GM23248 (cell line): Measurements from ENCODE around the gene LRRC43. TPM values are rescaled to one million over a fixed set of nuclear protein-coding genes. Genes with fewer than 3 reads are reported as not detected.

Source experiments
- DNase-seq: peaks from one replicate; pipeline ENCODE4 v3.0.0-alpha.2; 2015
- H2AFZ ChIP-seq: fragments of 200-600 bp; sonication (generic); 2 replicates; pipeline ENCODE4 v1.6.1; 2016; ENCODE audit warnings: antibody characterized with exemption
- H3F3A ChIP-seq: fragments of 200-600 bp; sonication (generic); 2 replicates; pipeline ENCODE4 v1.6.1; 2016; ENCODE audit warnings: mild to moderate bottlenecking, antibody characterized with exemption, mixed run types; ENCODE audit not compliant: insufficient read depth
- H3K27ac ChIP-seq: fragments of 200-600 bp; sonication (generic); 2 replicates; pipeline ENCODE4 v1.5.1; 2016; ENCODE audit warnings: mild to moderate bottlenecking
- H3K27me3 ChIP-seq: fragments of 200-600 bp; sonication (generic); replicated peaks from 2 replicates; pipeline ENCODE4 v1.6.1; 2016; ENCODE audit warnings: mild to moderate bottlenecking; ENCODE audit not compliant: insufficient read depth
- H3K36me3 ChIP-seq: fragments of 200-600 bp; sonication (generic); 2 replicates; pipeline ENCODE4 v1.6.1; 2016; ENCODE audit warnings: low read depth, mild to moderate bottlenecking
- H3K4me1 ChIP-seq: fragments of 200-600 bp; sonication (generic); 2 replicates; pipeline ENCODE4 v1.6.1; 2016; ENCODE audit warnings: mild to moderate bottlenecking; ENCODE audit not compliant: insufficient read depth
- H3K4me2 ChIP-seq: fragments of 200-600 bp; sonication (generic); one replicate; pipeline ENCODE4 v1.6.1; 2016; ENCODE audit warnings: mild to moderate bottlenecking; ENCODE audit not compliant: unreplicated experiment
- H3K4me3 ChIP-seq: fragments of 200-600 bp; sonication (generic); 2 replicates; pipeline ENCODE4 v1.5.1; 2016; ENCODE audit warnings: mild to moderate bottlenecking
- H3K79me2 ChIP-seq: fragments of 200-600 bp; sonication (generic); 2 replicates; pipeline ENCODE4 v1.6.1; 2016; ENCODE audit warnings: mild to moderate bottlenecking; ENCODE audit not compliant: insufficient read depth
- H3K9ac ChIP-seq: fragments of 200-600 bp; sonication (generic); 2 replicates; pipeline ENCODE4 v1.6.1; 2016; ENCODE audit warnings: mild to moderate bottlenecking
- H3K9me2 ChIP-seq: fragments of 200-600 bp; sonication (generic); 2 replicates; pipeline ENCODE4 v1.6.1; 2016; ENCODE audit warnings: mixed run types, mild to moderate bottlenecking, moderate library complexity; ENCODE audit not compliant: insufficient read depth
- H3K9me3 ChIP-seq: fragments of 200-600 bp; sonication (generic); one replicate; pipeline ENCODE4 v1.6.1; 2017; ENCODE audit warnings: low read depth
- H4K20me1 ChIP-seq: fragments of 200-600 bp; sonication (generic); 2 replicates; pipeline ENCODE4 v1.6.0; 2016; ENCODE audit not compliant: insufficient read depth
- EZH2 ChIP-seq: fragments of 200-600 bp; sonication (generic); IDR thresholded peaks from 2 replicates; pipeline ENCODE4 v1.6.1; 2018; ENCODE audit warnings: antibody characterized with exemption, mild to moderate bottlenecking; ENCODE audit not compliant: insufficient read depth, poor library complexity, severe bottlenecking
- EZH2phosphoT487 ChIP-seq: fragments of 200-600 bp; sonication (generic); IDR thresholded peaks from 2 replicates; pipeline ENCODE4 v1.6.1; 2018; ENCODE audit warnings: antibody characterized with exemption, moderate library complexity, mild to moderate bottlenecking, low read depth; ENCODE audit not compliant: insufficient read depth
- WGBS, 2 experiments: methylation state at CpG; one replicate each; pipeline ENCODE4 v1.1.6; 2015 to 2017; ENCODE audit warnings: low lambda C conversion rate in 2 of 2, low coverage in 1 of 2; ENCODE audit errors: missing lambda C conversion rate in 2 of 2; 5-methylcytosine and 5-hydroxymethylcytosine counted together
- in situ Hi-C: fragments of 300-500 bp; cut with MboI; formaldehyde crosslinking; loops from 2 replicates; pipeline ENCODE4 v1.15.0; 2020
- polyA plus RNA-seq: library from polyadenylated mRNA; unstranded; fragments of >200 nt; fragmentation: Nextera tagmentation; extraction: Ambion mirVana; gene quantifications from 2 replicates; pipeline ENCODE4 v1.2.1, GENCODE V29; 2016
- total RNA-seq: library from RNA; depleted of rRNA; stranded (reverse); fragments of >200 nt; shearing (Covaris generic); gene quantifications from 2 replicates; pipeline ENCODE4 v1.2.3, GENCODE V29; 2014

LRRC43 gene
- total and polyA plus RNA-seq, 2 experiments from 2014 or later: 1.9 to 6.4 TPM

- H3K9me2 ChIP-seq: no peaks in the 10 kb centered on the region
- no peaks in the 10 kb centered on the region for H3K36me3 ChIP-seq
- H3K4me1 ChIP-seq: no peaks in the 10 kb centered on the region
- H3K27me3 ChIP-seq: no peaks in the 10 kb centered on the region; the same call in 1 of the 2 replicates
- no peak overlapping the region for H3K9ac ChIP-seq
- TF ChIP-seq EZH2 (peak; percentile 91), EZH2phosphoT487 (peak; percentile 55; the same call in 1 of the 2 replicates)
- WGBS, 2 experiments: 18 to 25% methylated on average over 42 to 55 of the region's 71 CpGs
- peaks cover 15% of the 10 kb centered on the region; the same call in 1 of the 2 replicates for H3F3A ChIP-seq
- peak overlapping the region; percentile 62 for H3K4me3 ChIP-seq
- in situ Hi-C loops: no loop called here
- no peaks in the 10 kb centered on the region for H3K9me3 ChIP-seq
- H2AFZ ChIP-seq: peak overlapping the region; percentile 71
- peak overlapping the region; percentile 86 for H3K4me2 ChIP-seq
- H3K27ac ChIP-seq: no peak overlapping the region
- H4K20me1 ChIP-seq: no peaks in the 10 kb centered on the region
- DNase-seq: peak; percentile 14
- H3K79me2 ChIP-seq: no peaks in the 10 kb centered on the region
Observed at GRCh38 chr12:122204167-122205052, 21.5 kb downstream of the LRRC43 start.

- Histone ChIP-seq H3K4me2 (no peak overlapping the region), H3K9ac (no peak overlapping the region)
- in situ Hi-C loops: no loop called here
Observed at GRCh38 chr12:122205053-122205925, 22.4 kb downstream of the LRRC43 start.

GRCh38 chr12:122206111-122206881 lies 23.4 kb downstream of the LRRC43 start:
- Histone ChIP-seq H3K27me3 (no peaks in the 10 kb centered on the region; the same call in 1 of the 2 replicates), H3K9me3 (no peaks in the 10 kb centered on the region), H3K9me2 (no peaks in the 10 kb centered on the region), H3K27ac (no peak overlapping the region), H3K36me3 (0 out of 2 replicates have a peak, but pooled peaks cover 2% of the 10 kb centered on the region), H4K20me1 (no peaks in the 10 kb centered on the region), H3K9ac (no peak overlapping the region), H3K79me2 (no peaks in the 10 kb centered on the region), H3F3A (peaks cover 15% of the 10 kb centered on the region; the same call in 1 of the 2 replicates), H3K4me1 (no peaks in the 10 kb centered on the region), H3K4me3 (no peak overlapping the region), H3K4me2 (no peak overlapping the region), H2AFZ (no peak overlapping the region)
- in situ Hi-C loops: no loop called here
- 68 to 71% methylated on average over 26 to 27 of the region's 27 CpGs for WGBS, 2 experiments
- TF ChIP-seq EZH2phosphoT487: no peak
- TF ChIP-seq EZH2: no peak
- DNase-seq: no peak

More at GRCh38 chr12:122205053-122205925, 22.4 kb downstream of the LRRC43 start:
- no peaks in the 10 kb centered on the region for H3K36me3 ChIP-seq
- peak; percentile 20 for DNase-seq
- 40 to 45% methylated on average over 23 of the region's 23 CpGs for WGBS, 2 experiments
- peaks cover 15% of the 10 kb centered on the region; the same call in 1 of the 2 replicates for H3F3A ChIP-seq
- no peak overlapping the region for H3K27ac ChIP-seq
- H3K79me2 ChIP-seq: no peaks in the 10 kb centered on the region
- no peaks in the 10 kb centered on the region for H3K9me3 ChIP-seq
- no peaks in the 10 kb centered on the region for H4K20me1 ChIP-seq
- no peaks in the 10 kb centered on the region for H3K9me2 ChIP-seq
- no peak for TF ChIP-seq EZH2phosphoT487
- no peak for TF ChIP-seq EZH2
- H2AFZ ChIP-seq: no peak overlapping the region
- H3K4me3 ChIP-seq: no peak overlapping the region
- H3K4me1 ChIP-seq: no peaks in the 10 kb centered on the region
- no peaks in the 10 kb centered on the region; the same call in 1 of the 2 replicates for H3K27me3 ChIP-seq

- Histone ChIP-seq H3K9ac (no peak overlapping the region), H2AFZ (no peak overlapping the region), H3K79me2 (no peaks in the 10 kb centered on the region), H3K4me3 (no peak overlapping the region), H3K36me3 (peaks cover 4% of the 10 kb centered on the region; the same call in 1 of the 2 replicates), H3K4me1 (no peaks in the 10 kb centered on the region), H3F3A (peaks cover 15% of the 10 kb centered on the region; the same call in 1 of the 2 replicates), H3K9me3 (no peaks in the 10 kb centered on the region), H3K9me2 (no peaks in the 10 kb centered on the region), H4K20me1 (no peaks in the 10 kb centered on the region), H3K4me2 (no peak overlapping the region), H3K27ac (no peak overlapping the region), H3K27me3 (no peaks in the 10 kb centered on the region; the same call in 1 of the 2 replicates)
- DNase-seq: no peak
- TF ChIP-seq EZH2phosphoT487 (no peak), EZH2 (no peak)
- WGBS, 2 experiments: 79 to 92% methylated on average over 7 to 8 of the region's 8 CpGs
- in situ Hi-C loops: no loop called here
Observed at GRCh38 chr12:122206976-122207375, 24.1 kb downstream of the LRRC43 start.
